ENCODE data around the gene ANKS1B. TPM values are rescaled to one million over a fixed set of nuclear protein-coding genes. Genes with fewer than 3 reads are reported as not detected.

Gene ANKS1B
- total and polyA plus RNA-seq, 10 of the 15 experiments (the other 5 are each of a cell fraction or from before 2014, with no cell fraction given): 0.16 to 1.3 (median 0.82) TPM; not detected in 7

GRCh38 chr12:98896938-98897337 is 1087.8 kb downstream of the ANKS1B start:
- H2AFZ ChIP-seq (ENCODE audit: control insufficient read depth, low read depth, low read length): no peak overlapping the region
- TF ChIP-seq, protein P1, sequence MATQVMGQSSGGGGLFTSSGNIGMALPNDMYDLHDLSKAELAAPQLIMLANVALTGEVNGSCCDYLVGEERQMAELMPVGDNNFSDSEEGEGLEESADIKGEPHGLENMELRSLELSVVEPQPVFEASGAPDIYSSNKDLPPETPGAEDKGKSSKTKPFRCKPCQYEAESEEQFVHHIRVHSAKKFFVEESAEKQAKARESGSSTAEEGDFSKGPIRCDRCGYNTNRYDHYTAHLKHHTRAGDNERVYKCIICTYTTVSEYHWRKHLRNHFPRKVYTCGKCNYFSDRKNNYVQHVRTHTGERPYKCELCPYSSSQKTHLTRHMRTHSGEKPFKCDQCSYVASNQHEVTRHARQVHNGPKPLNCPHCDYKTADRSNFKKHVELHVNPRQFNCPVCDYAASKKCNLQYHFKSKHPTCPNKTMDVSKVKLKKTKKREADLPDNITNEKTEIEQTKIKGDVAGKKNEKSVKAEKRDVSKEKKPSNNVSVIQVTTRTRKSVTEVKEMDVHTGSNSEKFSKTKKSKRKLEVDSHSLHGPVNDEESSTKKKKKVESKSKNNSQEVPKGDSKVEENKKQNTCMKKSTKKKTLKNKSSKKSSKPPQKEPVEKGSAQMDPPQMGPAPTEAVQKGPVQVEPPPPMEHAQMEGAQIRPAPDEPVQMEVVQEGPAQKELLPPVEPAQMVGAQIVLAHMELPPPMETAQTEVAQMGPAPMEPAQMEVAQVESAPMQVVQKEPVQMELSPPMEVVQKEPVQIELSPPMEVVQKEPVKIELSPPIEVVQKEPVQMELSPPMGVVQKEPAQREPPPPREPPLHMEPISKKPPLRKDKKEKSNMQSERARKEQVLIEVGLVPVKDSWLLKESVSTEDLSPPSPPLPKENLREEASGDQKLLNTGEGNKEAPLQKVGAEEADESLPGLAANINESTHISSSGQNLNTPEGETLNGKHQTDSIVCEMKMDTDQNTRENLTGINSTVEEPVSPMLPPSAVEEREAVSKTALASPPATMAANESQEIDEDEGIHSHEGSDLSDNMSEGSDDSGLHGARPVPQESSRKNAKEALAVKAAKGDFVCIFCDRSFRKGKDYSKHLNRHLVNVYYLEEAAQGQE (IDR thresholded peaks at IDR 0.05; ENCODE audit: low read depth, low read length): peak; percentile 80
- TF ChIP-seq NR2F1 (conservative IDR thresholded peaks at IDR 0.05): no peak
- ChIA-PET SMC1A (ENCODE audit: uncharacterized antibody, unreplicated experiment) (no interaction called here), CTCF (no interaction called here), RAD21 (ENCODE audit: unreplicated experiment) (no interaction called here), POLR2A (no interaction called here)
- 20% methylated on average over 3 of the region's 3 CpGs for WGBS (ENCODE audit: insufficient coverage, insufficient replicate concordance, low lambda C conversion rate, missing lambda C conversion rate)
- H3K36me3 ChIP-seq (ENCODE audit: control insufficient read depth in 2 of 2, insufficient read depth in 2 of 2, low read length in 1 of 2): no peaks in the 10 kb centered on the region
- no peak for DNase-seq (ENCODE audit: low read depth, low spot score)
- H3K9me3 ChIP-seq (replicated peaks; ENCODE audit: control insufficient read depth, insufficient read depth, low read length): no peaks in the 10 kb centered on the region
- no peak for FAIRE-seq
- H3K4me1 ChIP-seq (ENCODE audit: control insufficient read depth, insufficient read depth, low read length): no peaks in the 10 kb centered on the region
- H3K9ac ChIP-seq (ENCODE audit: control insufficient read depth, insufficient read depth, low read length): no peak overlapping the region
- no peaks in the 10 kb centered on the region for H4K20me1 ChIP-seq (ENCODE audit: control insufficient read depth, insufficient read depth)
- in situ Hi-C loops (cut with MboI): no loop called here
- intact Hi-C loops (cut with micrococcal nuclease; ENCODE audit: unreplicated experiment): no loop called here
- no TSS peak for BruUV-seq (replicated peaks)
- H3K27me3 ChIP-seq (replicated peaks in 1 of 2; ENCODE audit: control insufficient read depth in 2 of 2, insufficient read depth in 2 of 2, low read length in 1 of 2): peaks cover 2 to 11% of the 10 kb centered on the region in 2 experiments; a peak in 3 of 4 replicates
- no peak overlapping the region for H3K4me3 ChIP-seq
- no peak for ATAC-seq
- H3K79me2 ChIP-seq (ENCODE audit: control insufficient read depth, insufficient read depth, low read length): no peaks in the 10 kb centered on the region
- H3K27ac ChIP-seq (ENCODE audit: control insufficient read depth, insufficient read depth): no peak overlapping the region
- H3K4me2 ChIP-seq (ENCODE audit: control insufficient read depth, insufficient read depth): no peak overlapping the region

- SMC1A ChIA-PET (ENCODE audit: uncharacterized antibody, unreplicated experiment): no interaction called here
- Histone ChIP-seq H3K27ac (ENCODE audit: control insufficient read depth, insufficient read depth) (no peak overlapping the region), H3K79me2 (ENCODE audit: control insufficient read depth, insufficient read depth, low read length) (no peaks in the 10 kb centered on the region), H3K27me3 (replicated peaks in 1 of 2; ENCODE audit: control insufficient read depth in 2 of 2, insufficient read depth in 2 of 2, low read length in 1 of 2) (peaks cover 2 to 14% of the 10 kb centered on the region in 2 experiments; a peak in 3 of 4 replicates), H3K4me2 (ENCODE audit: control insufficient read depth, insufficient read depth) (no peak overlapping the region), H3K4me1 (ENCODE audit: control insufficient read depth, insufficient read depth, low read length) (no peaks in the 10 kb centered on the region), H2AFZ (ENCODE audit: control insufficient read depth, low read depth, low read length) (no peak overlapping the region), H3K4me3 (no peak overlapping the region), H3K36me3 (ENCODE audit: control insufficient read depth in 2 of 2, insufficient read depth in 2 of 2, low read length in 1 of 2) (no peaks in the 10 kb centered on the region), H4K20me1 (ENCODE audit: control insufficient read depth, insufficient read depth) (no peaks in the 10 kb centered on the region), H3K9ac (ENCODE audit: control insufficient read depth, insufficient read depth, low read length) (no peak overlapping the region), H3K9me3 (replicated peaks; ENCODE audit: control insufficient read depth, insufficient read depth, low read length) (no peaks in the 10 kb centered on the region)
- RAD21 ChIA-PET (ENCODE audit: unreplicated experiment): no interaction called here
- no peak for ATAC-seq
- FAIRE-seq: no peak
- intact Hi-C loops (cut with micrococcal nuclease; ENCODE audit: unreplicated experiment) (no loop called here), in situ Hi-C loops (cut with MboI) (no loop called here)
- POLR2A ChIA-PET: no interaction called here
- BruUV-seq (replicated peaks): no TSS peak
- DNase-seq (ENCODE audit: low read depth, low spot score): no peak
- 33% methylated on average over 38 of the region's 60 CpGs for WGBS (ENCODE audit: insufficient coverage, insufficient replicate concordance, low lambda C conversion rate, missing lambda C conversion rate)
- CTCF ChIA-PET: no interaction called here
- no peak for TF ChIP-seq ZNF217 (IDR thresholded peaks at IDR 0.05)
- TF ChIP-seq RAD51 (IDR thresholded peaks at IDR 0.05): no peak
- TF ChIP-seq, protein P2, sequence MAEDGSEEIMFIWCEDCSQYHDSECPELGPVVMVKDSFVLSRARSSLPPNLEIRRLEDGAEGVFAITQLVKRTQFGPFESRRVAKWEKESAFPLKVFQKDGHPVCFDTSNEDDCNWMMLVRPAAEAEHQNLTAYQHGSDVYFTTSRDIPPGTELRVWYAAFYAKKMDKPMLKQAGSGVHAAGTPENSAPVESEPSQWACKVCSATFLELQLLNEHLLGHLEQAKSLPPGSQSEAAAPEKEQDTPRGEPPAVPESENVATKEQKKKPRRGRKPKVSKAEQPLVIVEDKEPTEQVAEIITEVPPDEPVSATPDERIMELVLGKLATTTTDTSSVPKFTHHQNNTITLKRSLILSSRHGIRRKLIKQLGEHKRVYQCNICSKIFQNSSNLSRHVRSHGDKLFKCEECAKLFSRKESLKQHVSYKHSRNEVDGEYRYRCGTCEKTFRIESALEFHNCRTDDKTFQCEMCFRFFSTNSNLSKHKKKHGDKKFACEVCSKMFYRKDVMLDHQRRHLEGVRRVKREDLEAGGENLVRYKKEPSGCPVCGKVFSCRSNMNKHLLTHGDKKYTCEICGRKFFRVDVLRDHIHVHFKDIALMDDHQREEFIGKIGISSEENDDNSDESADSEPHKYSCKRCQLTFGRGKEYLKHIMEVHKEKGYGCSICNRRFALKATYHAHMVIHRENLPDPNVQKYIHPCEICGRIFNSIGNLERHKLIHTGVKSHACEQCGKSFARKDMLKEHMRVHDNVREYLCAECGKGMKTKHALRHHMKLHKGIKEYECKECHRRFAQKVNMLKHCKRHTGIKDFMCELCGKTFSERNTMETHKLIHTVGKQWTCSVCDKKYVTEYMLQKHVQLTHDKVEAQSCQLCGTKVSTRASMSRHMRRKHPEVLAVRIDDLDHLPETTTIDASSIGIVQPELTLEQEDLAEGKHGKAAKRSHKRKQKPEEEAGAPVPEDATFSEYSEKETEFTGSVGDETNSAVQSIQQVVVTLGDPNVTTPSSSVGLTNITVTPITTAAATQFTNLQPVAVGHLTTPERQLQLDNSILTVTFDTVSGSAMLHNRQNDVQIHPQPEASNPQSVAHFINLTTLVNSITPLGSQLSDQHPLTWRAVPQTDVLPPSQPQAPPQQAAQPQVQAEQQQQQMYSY (CRISPR knock-in tag; IDR thresholded peaks at IDR 0.05): no peak
- no peak for TF ChIP-seq NRF1 (conservative IDR thresholded peaks at IDR 0.05; ENCODE audit: low read depth, low read length)
- TF ChIP-seq, protein P3, sequence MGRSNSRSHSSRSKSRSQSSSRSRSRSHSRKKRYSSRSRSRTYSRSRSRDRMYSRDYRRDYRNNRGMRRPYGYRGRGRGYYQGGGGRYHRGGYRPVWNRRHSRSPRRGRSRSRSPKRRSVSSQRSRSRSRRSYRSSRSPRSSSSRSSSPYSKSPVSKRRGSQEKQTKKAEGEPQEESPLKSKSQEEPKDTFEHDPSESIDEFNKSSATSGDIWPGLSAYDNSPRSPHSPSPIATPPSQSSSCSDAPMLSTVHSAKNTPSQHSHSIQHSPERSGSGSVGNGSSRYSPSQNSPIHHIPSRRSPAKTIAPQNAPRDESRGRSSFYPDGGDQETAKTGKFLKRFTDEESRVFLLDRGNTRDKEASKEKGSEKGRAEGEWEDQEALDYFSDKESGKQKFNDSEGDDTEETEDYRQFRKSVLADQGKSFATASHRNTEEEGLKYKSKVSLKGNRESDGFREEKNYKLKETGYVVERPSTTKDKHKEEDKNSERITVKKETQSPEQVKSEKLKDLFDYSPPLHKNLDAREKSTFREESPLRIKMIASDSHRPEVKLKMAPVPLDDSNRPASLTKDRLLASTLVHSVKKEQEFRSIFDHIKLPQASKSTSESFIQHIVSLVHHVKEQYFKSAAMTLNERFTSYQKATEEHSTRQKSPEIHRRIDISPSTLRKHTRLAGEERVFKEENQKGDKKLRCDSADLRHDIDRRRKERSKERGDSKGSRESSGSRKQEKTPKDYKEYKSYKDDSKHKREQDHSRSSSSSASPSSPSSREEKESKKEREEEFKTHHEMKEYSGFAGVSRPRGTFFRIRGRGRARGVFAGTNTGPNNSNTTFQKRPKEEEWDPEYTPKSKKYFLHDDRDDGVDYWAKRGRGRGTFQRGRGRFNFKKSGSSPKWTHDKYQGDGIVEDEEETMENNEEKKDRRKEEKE (IDR thresholded peaks at IDR 0.05): no peak
Measured at GRCh38 chr12:98895086-98895651, 1089.6 kb downstream of the ANKS1B start.
